Measurements from ENCODE around the gene KLC3.
"Not testable (repeated sequence)": the region's sequence is repeated elsewhere in the genome, so short reads cannot be mapped to it uniquely, and the experiment has no call there.

Gene KLC3

DNA sequence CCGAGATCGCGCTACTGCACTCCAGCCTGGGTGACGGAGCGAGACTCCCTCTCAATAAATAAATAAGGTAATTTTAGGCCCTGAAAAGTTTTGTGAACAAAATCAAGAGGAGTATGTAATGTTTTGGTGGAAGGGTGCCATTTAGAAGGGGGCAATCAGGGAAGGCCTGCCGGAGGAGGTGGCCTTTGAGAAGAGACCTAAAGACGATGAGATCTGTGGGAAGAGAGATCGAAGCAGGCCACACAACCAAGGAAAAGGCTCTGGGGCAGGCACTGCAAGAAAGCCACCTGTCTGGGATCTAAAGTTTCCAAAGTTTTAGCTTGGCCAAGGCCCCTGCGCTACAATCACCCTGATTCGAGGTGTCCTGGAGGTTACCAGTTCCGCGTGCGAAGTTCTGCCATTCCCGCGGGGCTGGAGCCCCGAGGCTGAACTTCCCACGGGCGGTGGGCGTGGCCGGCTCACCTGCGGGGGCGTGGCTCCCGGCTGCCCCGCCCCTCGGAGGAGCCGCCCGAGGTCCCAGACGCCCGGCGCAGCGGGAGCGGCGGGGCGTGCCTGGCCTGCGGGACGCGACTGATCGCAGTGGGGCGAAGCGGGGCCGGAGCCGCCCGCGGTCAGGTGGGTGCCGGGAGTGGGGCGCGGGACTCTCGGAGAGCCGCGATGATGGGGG is at the start of gene KLC3:
KLC3 (plus strand) TSS at position 519 of the 667 bp plus-strand sequence. CDS start 4,792 bp downstream, outside the sequence.
- DNase-seq, result peak; percentile 43

DNA sequence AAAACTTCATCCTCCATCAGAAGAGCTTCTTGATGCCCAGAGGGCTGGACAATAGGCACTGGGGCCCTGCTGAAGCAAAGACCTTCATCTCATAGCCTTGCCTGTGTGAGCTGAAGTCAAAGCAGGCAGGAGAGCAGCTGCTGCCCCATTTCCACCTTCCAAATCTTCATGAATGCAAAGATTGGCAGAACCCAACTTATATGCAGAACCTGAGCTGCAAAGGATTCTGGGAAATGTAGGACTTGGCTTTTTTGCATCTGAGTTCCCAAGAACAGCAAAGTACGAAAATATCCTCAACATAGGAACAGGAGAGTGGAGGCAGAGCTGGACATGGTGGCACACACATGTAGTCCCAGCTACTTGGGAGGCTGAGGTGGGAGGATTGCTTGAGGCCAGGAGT is 48.7 kb upstream of the KLC3 start:
- DNase-seq, result no peak

DNA sequence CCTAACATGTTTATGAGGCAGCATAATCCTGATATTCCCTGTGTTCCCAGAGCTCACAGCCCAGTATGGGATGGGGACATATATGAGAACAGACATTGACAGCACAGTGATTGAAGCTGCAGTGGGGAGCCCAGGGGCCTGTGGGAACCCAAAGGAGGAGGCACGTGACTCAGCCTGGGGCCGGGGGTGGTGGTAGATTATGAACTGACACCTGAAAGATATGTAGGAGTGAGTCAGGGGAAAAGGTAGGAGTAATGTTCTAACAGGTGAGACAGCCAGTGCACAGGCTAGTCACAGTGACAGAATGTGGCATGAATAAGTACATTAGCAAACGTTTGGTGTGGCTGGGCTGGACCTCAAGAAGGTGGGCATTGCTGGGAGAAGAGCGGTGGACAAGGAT is 46.9 kb upstream of the KLC3 start:
- DNase-seq, result no peak

DNA sequence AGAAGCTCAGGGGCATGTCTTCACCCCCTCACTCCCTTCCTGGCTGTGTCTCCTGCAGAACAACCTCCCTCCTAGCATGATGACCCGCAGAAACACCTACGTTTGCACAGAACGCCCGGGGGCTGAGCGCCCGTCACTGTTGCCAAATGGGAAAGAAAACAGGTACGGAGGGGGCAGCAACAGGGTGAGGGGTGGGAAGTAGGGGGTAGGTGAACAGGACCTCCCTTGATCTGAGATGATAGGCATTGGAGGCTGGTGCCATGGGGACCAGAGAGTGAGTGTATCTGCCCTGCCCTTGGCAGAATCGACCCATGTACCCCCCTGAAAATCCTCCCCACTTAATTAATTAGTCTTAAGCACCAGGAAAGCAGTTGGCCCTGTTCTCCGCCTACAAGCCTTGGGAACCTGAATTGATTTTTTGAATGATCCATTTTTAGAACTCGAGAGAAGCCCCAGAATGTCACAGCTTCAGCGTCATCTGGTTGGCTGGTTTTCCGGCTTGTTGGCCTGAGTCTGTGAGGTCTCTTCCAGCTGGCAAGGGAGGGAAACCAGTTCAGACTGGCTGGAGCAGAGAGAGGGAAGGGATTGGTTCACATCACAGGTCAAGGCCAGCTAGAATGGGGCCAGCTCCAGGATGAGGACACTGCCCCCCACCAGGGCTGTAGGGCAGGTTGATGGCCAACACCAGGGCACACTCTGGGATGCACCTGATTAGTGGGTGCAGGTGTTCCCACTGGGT is 46.1 kb upstream of the KLC3 start:
- no peak for DNase-seq

DNA sequence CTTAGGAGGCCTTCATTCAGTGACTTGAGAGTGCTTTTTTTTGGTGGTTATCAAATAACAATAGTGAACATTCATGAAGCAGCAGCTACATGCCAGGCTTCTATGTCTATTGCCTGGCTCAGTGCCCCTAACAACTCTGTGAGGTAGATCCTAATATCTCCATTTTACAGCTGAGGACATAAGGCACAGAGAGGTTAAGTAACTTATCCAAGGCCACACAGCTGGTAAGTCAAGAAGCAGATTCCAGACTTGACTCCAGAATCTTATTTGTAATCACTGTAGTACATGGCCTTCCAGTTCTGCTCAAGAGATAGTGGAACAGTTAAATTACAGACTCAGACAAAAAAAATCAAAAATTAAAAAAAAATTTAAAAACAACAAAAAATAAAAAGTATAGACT is 44.7 kb upstream of the KLC3 start:
- DNase-seq, result no peak

DNA sequence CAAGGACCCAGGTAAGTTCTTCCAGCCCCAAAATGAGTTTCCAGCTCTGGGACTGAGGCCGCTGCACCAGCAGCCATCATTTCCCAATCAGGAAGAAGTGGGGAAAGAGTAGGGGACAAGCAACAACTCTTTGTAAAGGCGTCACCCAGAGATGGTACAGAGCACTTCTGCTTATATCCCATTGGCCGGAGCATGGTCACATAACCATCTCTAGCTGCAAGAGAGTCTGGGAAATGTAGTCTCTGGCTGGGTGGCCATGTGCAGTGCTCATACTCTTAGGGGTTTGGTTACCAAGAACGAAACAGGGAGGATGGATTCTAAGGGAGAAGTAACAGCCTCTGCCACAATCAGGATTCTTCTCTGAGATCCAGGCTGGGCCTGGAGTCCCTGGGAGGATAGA is 44.2 kb upstream of the KLC3 start:
- no peak for DNase-seq

DNA sequence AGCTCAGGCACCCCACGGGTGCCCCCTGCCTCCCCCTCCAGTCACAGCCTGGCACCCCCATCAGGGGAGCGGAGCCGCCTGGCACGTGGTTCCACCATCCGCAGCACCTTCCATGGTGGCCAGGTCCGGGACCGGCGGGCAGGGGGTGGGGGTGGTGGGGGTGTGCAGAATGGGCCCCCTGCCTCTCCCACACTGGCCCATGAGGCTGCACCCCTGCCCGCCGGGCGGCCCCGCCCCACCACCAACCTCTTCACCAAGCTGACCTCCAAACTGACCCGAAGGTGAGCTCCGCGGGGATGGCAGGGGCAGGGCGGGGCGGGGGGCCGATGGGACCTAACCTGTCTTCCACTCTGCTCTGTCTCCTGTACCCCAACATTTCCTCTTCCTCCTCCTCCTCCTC is 42.9 kb upstream of the KLC3 start:
- no peak for DNase-seq

DNA sequence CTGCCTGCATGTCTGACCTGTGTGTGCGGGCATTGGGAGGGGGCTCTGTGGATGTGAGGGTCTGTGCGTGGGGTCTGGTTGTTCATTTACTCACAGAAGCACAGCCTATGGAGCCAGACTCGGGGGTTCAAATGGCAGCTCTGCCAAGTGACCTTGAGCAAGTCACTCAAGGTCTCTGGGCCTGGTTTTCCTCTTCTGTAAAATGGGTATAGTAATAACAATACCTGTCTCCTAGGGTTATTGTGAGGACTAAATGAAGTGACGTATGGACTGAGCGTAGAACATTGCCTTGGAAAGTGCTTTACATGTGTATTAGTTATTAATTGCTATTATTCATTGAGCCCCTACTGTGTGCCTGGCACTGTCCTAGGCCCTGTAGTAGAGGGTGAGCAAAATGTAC is 42.3 kb upstream of the KLC3 start:
- DNase-seq, result no peak

DNA sequence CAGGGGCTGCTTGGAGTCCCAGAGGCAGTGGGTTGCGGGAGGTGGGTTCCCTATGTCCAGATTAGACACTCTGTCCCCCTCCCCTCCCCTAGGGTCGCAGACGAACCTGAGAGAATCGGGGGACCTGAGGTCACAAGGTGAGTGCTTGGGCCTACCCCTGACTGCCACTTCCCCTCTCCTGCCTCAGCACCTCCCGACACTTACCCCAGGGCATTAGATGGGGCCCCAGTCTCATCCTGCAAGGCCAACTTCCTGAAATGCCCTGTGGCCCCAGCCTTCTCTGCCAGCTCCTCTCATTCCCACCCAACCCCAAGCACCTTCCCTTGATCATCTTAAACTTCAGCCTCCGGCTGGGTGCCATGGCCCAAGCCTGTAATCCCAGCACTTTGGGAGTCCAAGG is 40.8 kb upstream of the KLC3 start:
- no peak for DNase-seq

DNA sequence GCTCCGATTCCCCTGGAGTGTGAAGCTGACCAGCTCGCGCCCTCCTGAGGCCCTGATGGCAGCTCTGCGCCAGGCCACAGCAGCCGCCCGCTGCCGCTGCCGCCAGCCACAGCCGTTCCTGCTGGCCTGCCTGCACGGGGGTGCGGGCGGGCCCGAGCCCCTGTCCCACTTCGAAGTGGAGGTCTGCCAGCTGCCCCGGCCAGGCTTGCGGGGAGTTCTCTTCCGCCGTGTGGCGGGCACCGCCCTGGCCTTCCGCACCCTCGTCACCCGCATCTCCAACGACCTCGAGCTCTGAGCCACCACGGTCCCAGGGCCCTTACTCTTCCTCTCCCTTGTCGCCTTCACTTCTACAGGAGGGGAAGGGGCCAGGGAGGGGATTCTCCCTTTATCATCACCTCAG is 38.1 kb upstream of the KLC3 start:
- DNase-seq, result no peak

DNA sequence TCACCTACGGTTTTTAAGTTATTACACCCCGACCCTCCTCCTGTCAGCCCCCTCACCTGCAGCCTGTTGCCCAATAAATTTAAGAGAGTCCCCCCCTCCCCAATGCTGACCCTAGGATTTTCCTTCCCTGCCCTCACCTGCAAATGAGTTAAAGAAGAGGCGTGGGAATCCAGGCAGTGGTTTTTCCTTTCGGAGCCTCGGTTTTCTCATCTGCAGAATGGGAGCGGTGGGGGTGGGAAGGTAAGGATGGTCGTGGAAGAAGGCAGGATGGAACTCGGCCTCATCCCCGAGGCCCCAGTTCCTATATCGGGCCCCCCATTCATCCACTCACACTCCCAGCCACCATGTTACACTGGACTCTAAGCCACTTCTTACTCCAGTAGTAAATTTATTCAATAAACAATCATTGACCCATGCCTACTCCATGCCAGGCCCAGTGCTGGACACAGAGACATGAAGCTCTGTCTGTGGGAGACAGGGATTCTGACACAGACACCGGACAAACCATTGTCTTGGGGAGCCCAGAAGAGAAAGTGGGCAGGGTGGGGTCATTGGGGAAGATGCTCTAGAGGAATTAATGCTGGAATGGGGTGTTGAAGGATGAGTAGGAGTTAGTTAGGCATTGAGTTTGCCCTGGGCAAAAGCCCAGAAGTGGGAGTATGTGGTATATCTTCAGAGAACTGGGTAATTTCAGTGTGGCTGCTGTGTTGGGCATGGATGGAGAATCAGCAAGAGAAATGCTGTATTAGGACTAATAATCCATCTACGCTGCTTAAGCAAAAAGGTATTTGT is 37.1 kb upstream of the KLC3 start:
- no peak for DNase-seq

DNA sequence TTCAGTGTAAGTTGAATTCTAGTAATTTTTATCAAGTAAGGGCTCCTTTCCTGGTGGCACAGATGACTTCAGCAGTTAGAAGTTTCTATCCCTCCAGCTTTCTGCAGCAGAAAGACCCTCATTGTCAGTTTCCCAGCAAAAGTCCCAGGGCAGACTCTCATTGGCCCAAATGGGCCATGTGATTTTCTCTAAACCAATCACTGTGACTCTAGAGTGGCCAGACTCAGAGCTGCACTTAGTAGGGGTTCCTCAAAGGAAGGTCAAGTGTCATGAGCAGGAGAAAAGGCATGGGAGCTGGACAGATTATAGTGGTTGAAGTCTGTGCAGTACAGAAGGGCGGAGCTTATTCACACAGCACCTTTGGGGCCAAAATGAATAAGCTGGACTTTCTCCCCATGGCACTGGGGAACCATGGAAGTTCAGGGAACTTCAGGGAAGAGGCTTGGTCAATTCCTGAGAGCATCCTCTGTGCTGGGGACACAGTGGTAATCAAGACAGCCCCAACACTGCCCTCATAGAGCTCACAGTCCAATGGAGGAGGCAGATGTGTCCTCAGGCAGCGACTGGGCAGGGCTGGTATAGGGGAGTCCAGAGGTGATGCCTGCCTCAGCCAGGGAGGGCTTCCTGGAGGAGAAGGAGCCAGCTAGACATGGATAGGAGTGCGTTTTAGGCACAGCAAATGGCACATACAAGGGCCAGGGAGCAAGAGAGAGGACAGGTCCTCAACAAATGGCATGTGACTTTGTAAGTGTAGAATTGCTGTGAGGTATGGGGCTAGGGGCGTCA is 36.2 kb upstream of the KLC3 start:
- DNase-seq, result no peak

DNA sequence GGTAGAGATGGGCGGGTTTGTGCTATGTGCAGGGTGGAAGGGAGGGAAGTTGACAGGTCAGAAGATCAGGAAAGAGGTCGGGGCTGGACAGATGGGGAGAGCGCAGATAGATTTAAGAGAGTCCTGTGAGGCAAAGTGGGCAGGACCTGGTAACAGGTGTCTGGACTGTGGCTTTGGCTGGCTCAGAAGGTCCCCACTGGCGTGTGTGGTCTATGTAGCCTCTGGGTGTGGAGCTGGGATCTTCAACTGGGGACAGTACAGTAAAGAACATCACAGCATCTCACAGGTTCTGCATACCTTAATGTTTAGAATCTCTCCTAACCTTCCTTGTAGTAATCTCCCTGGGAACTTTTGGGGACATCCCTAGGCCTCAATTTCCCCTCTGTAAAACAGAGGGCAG is 35.5 kb upstream of the KLC3 start:
- DNase-seq, result no peak

DNA sequence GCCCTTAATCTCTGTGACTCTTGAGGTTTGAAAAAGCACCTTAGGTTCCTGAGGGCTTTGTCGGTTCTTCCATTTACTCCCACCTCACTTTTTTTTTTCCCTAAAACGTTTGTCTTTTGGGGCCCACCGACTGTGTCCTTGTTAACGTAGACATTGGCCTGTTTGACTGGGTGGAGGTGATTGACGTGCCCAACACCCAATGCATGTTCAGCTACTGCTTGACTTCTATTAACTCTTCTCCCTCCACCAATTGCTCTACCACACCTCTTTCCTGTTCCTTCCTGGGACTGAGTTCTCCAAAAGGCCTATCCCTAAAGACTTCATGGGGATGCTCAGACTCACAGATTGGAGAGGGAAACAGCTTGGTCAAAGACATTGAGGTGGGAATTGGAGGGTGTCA is 35.1 kb upstream of the KLC3 start:
- no peak for DNase-seq

DNA sequence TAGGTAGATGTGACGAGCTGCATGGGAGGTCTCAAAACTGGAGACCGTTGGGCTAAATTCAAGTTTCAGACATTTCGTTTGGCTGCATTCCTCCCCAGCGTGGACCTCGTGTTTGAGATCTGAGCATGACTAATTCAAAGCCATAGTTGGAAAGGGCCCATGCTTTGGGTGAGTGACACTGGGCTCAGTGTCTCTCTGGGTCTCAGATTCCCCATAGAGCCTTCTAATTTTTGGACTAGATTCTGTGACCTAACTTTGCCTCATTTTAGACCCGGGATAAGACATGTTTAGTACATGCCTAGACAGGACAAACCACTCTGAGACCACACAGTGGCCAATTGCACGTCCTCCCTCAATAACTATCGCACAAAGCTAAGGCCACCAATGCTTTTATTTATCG is 34.5 kb upstream of the KLC3 start:
- DNase-seq, result no peak

DNA sequence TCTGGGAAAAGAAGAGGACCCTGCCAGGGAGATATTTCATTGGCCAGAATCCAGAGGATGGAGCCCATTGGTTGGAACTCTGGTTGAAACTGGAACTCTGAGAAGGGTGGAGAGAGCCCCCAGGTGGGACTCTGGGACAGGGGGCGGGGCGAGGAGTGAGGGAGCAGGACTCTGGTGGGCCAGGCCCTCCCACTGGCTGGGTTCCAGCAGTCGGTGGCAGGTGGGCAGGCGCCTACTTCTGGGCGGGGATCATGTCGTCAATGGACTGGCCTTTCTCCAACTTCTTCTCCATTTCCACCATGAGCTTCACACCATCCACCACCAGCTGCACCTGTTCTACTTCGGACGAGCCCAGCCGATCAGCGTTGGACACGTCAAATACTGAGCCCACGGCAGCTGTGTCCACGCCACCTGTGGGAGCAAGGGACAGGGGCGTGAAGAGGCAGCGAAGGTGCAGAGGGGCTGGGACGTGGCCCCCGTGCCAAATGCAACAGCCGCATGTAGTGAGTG is 34.0 kb upstream of the KLC3 start:
- no peak for DNase-seq

DNA sequence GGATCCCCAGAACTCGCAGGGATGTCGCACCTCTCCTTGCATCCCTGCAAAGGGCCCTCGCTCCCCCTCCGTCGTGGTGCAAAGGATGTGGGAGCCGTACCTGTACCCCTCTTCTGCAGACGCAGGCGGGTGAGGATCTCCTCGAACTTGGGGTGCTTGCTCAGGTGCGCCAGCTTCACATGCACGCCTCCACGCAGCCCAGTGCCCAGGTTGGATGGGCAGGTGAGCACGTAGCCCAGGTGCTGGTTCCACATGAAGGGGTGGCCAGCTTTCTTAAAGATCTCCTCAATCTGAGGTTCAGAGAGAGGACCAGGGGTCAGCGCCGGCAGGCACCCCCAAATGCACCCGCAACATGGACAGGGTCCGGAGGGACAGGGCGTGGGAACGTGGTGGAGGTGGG is 33.2 kb upstream of the KLC3 start:
- no peak for DNase-seq

DNA sequence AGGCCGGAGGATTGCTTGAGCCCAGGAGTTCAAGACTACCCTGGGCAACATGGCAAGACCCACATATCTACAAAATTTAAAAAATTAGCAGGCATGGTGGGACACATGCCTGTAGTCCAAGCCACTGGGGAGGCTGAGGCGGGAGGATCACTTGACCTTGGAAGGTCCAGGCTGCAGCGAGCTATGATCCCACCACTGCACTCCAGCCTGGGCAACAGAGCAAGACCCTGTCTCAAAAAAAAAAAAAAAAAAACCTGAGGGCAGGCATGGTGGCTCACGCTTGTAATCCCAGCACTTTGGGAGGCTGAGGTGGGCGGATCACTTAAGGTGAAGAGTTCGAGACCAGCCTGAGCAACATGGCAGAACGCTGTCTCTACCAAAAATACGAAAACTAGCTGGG is 31.2 kb upstream of the KLC3 start:
- not testable (repeated sequence) for DNase-seq

DNA sequence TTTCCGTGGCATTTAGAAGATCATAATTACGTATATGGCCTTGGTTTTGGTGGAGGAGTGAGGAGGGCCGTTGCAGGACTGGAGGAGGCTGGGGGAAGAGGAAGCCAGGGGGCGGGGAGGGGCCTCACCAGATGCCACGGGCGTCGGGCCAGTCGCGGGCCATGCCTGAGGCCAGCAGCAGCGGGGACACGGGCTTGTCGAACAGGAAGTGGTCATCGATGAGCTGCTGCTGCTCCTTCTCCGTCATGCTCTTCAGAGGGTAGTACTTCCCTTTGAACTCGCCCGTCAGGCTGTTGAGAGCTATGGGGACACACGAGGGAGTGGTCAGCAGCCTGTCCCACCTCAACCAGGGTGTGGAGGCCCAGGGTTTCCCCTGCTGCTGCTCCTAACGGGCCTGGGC is 28.9 kb upstream of the KLC3 start:
- no peak for DNase-seq

DNA sequence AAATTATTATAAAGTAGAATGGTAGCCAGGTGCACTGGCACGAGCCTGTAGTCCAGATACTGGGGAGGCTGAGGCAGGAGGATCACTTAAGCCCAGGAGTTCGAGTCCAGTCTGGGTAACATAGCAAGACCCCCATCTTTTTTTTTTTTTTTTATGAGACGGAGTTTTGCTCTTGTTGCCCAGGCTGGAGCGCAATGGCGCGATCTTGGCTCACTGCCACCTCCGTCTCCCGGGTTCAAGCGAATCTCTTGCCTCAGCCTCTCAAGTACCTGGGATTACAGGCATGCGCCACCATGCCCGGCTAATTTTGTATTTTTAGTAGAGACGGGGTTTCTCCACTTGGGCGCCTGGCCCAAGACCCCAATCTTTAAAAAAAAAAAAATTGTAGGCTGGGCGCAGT is 28.3 kb upstream of the KLC3 start:
- not testable (repeated sequence) for DNase-seq

DNA sequence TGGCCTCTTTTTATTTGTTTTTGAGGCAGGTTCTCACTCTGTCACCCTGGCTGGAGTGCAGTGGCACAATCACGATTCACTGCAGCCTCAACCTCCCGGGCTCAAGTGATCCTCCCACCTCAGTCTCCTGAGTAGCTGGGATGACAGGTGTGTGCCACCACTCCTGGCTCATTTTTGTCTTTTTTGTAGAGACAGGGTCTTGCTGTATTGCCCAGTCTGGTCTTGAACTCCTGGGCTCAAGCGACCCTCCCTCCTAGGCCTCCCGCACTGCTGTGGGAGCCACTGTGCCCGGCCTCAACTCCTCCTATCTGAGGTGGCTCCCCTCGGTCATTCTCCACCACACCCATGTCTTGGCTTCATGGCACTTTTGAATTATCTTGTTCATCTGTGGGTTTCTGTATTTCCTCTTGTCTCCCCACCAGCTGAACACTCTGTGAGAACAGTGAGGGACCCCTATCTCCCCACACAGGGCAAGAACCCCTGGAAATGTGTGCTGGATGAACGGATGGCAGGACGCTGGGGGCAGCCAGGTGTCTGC is 25.8 kb upstream of the KLC3 start:
- no peak for DNase-seq

DNA sequence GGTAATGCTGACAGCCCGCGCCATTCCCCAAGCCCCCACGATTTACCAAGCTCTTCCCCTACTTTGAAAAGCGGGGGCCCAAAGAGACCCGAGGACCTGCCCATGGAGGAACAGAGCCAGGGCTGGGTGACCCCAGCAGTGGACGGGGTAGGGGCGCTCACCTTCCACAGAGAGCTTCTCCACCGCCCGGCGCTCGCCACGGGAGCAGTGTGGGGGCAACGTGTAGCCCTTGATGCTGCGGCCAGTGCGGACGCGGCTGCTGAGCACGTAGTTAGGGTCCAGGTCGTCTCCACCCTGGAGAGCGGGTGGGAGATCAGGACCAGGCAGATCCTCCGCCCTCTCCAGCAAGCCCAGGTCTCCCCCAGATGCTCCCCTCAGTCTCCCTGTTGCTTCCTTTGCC is 25.2 kb upstream of the KLC3 start:
- DNase-seq, result no peak
